HG03196 (cell line): ENCODE results near the gene SRRM3.
"Not testable (repeated sequence)": the region's sequence is repeated elsewhere in the genome, so short reads cannot be mapped to it uniquely, and the experiment has no call there.

Experiments used
- ATAC-seq: cut with Tn5 transposase; IDR thresholded peaks from one replicate; pipeline ENCODE4 v1.9.1; 2021; ENCODE audit not compliant: unreplicated experiment

Gene SRRM3

DNA sequence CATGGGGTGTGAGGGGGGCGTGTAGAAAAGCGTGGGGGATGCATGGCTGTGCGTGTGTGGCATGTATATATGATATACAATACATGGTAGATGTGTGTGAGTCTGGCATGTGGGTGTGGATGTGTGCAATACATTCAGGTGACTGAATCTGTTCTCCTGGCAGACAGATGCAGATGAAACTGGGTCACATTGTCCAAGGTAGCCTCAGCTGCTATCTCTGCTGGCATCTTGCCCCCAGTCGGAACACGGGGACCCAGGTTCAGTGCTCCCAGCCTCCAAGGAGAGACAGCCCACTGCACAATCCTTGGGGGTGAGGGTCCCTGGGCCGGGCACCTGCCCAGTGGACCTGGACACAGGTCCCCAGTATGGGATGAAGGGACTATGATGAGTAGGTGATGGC, 12.4 kb upstream of the SRRM3 start:
- no peak for ATAC-seq

DNA sequence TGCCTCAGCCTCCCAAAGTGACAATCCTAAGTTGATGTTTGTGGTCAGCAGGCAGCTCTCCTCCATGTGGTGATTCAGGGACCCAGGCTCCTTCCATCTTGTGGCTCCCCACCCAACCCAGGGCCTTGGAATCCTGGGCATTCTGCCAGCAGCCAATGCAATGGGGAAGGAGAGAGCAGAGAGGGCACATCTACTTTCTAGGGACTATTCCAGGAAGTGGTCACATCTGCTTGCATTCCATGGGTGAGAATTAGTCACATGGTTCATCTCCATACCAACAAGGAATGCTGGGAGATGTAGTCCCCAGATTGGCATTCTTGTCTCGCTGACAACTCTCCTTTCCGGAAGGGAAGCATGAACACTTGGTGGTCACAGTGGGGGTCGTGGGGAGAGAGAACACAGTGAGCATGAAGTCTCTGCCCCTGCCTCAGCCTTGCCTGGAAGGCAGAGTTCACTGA, 9.9 kb upstream of the SRRM3 start:
- ATAC-seq: no peak

DNA sequence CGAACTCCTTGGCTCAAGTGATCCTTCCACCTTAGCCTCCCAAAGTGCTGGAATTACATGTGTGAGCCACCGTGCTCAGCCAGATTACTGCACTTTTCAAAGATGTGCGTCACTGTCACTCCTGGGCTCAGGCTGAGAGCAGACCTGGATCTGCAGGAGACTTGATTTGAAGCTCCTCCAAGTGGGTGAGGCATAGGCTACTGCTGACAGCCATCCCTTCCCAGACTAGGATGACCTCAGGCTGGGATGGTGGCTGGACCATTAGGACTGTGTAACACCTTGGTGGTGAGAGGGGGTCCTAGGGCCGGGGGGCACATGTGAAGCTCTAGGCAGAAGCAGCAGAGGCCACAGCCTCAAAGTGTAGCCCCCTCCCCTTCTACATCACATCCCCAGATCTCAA, 8.2 kb upstream of the SRRM3 start:
- ATAC-seq: no peak

- ATAC-seq: no peak
These were observed 7.8 kb upstream of the SRRM3 start for GRCh38 chr7:76193883-76194282.

- ATAC-seq: no peak
These were observed 4.9 kb upstream of the SRRM3 start for GRCh38 chr7:76196786-76197185.

GRCh38 chr7:76198202-76198601, 3.5 kb upstream of the SRRM3 start:
- ATAC-seq: no peak

GRCh38 chr7:76202666-76203030, 952 bp downstream of the SRRM3 start:
- no peak for ATAC-seq

GRCh38 chr7:76204147-76204546, 2.5 kb downstream of the SRRM3 start:
- no peak for ATAC-seq

- ATAC-seq: no peak
These were observed 4.9 kb downstream of the SRRM3 start for GRCh38 chr7:76206633-76207032.

- ATAC-seq: no peak
These were observed 7.6 kb downstream of the SRRM3 start for GRCh38 chr7:76209310-76209709.

DNA sequence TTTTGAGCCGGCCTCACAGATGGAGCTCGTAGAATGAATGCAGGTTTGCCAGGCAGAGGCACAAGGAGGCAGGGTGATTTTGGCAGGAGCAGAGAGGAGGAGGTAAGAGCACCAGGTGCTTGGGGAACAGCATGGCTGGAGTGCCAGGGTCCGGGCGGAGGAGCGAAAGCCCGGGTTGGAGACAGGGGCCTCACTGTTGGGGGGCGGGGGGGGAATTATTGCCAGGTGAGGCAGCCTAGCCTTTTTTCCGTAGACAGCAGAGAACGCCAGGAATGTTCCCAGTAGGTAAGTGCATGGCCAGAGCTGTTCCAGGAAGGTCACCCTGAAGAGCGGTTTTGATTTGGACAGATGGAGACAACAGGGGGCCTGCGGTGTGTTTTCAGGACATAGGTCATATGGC, 9.5 kb downstream of the SRRM3 start:
- ATAC-seq: no peak

- not testable (repeated sequence) for ATAC-seq
These were observed 13.7 kb downstream of the SRRM3 start for GRCh38 chr7:76215349-76215748.

GRCh38 chr7:76216381-76217082, 14.8 kb downstream of the SRRM3 start:
- ATAC-seq: no peak

GRCh38 chr7:76217942-76218566, 16.4 kb downstream of the SRRM3 start:
- no peak for ATAC-seq

DNA sequence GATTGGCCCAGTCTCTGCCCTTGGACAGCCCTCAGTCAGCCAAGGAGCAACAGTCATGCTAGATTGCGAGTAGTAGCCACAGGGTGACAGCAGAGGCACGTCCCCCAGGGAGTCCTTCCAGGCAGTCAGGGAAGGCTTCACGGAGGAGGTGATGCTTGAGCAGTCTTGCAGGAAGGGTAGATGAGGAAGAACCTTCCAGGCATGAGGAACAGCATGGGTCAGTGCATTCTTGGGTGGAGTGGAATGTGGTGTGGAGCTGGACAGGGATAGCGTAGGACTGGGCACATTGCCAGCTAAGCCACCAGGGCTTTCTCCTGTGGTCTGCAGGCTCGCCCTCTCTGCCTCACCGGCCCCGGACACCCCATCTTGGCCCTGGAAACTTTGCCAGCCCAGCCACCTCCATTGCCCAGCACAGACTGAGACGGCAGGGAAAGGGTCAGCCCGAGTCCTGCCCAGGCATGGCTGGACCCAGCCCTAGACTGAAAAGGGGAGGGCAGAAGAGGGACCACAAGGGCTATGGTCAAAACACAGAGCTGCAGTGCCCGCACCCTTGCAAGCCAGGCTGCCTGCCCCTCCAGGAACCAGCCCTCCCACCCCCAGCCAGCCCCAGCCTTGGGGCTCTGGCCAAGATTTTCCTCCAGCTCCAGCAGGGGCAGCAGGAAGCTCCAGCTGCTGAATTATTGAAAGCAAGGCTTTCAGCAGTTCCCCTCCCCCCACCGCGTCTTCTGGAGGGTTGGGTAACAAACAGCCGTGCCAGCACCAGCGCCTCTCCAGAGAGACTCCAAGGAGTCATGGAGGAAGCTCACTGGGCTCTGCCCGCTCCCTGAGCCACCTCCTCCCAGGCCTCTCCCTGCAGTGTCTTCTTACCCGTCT, 18.7 kb downstream of the SRRM3 start:
- no peak for ATAC-seq

GRCh38 chr7:76222333-76222732, 20.6 kb downstream of the SRRM3 start:
- ATAC-seq: no peak

- ATAC-seq: no peak
These were observed 21.1 kb downstream of the SRRM3 start for GRCh38 chr7:76222839-76223238.

DNA sequence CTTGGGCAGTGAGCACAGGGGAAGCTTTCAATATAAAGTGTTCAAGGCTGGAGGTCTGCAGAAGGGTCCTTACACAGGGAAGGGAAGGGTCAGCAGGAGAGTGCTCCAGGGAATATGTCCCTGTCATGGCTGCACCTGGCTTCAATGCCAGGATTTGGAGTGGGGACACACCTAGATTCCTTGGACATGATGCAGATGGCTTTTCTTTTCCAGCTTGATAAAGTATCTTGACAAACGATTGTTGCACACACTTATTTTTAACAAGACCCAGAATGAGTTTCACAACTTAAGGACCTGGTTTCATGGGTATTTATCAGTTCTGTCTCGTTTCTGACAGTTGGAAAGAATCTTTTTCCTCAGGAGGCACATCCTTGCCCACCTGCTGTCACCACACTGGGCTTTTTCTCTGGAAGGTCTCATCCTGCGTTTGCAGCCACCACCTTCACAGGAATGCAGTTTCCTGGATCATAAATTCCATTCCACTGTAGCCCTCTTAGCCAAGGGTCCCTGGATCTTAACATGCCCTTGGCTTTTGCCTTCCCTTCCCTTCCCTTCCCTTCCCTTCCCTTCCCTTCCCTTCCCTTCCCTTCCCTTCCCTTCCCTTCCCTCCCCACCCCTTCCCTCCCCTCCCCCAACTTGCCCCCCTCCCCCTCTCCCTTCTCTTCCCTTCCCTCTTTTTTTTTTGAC, 21.7 kb downstream of the SRRM3 start:
- no peak for ATAC-seq

GRCh38 chr7:76224695-76225094, 23.0 kb downstream of the SRRM3 start:
- ATAC-seq: no peak

- no peak for ATAC-seq
These were observed 23.7 kb downstream of the SRRM3 start for GRCh38 chr7:76225379-76225778.

GRCh38 chr7:76225951-76226350, 24.3 kb downstream of the SRRM3 start:
- no peak for ATAC-seq
